Suprapubic skin (tissue), 4 donors: ENCODE measurements around the gene CNTN1.

Experiments used
- EP300 ChIP-seq: sonication (generic); formaldehyde crosslinking; IDR thresholded peaks from one replicate; pipeline ENCODE4 v1.6.1; 2017; ENCODE audit warnings: antibody characterized with exemption
- POLR2AphosphoS5 ChIP-seq, 3 donors: sonication (generic); formaldehyde crosslinking; IDR thresholded peaks; one replicate each; pipeline ENCODE4 v1.6.1; 2017; ENCODE audit warnings: antibody characterized with exemption in 3 of 3
- TF ChIP-seq, protein P1 (sequence below), 2 donors: fragments of 200-600 bp in 1 of 2; fragments of 450-650 bp in 1 of 2; sonication (generic) in 1 of 2; IDR thresholded peaks; one replicate each; pipeline ENCODE4 v1.5.1; 2016 to 2019; ENCODE audit warnings: antibody characterized with exemption in 2 of 2, mild to moderate bottlenecking in 1 of 2, moderate library complexity in 1 of 2

DNA sequence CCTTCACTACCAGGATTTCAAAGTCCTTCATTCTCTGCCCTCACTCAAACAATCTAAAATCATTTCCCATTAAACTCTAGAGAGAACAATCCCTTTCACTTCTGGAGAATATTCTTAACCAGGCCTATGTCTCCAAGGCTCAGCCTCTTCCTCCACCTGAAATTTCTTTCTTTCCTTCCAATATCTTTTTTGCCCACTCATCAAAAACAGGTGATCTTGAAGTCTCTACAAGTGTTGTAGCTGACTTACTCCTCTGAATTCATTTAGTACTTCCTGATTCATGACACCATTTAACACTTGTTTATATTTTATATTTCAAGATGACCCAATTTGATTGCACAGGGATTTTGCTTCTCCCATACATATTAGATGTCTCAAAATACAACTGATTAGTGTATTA is 429.1 kb downstream of the CNTN1 start:
- TF ChIP-seq POLR2AphosphoS5 (IDR thresholded peaks at IDR 0.05) (no peak), EP300 (no peak)
- TF ChIP-seq, protein P1, sequence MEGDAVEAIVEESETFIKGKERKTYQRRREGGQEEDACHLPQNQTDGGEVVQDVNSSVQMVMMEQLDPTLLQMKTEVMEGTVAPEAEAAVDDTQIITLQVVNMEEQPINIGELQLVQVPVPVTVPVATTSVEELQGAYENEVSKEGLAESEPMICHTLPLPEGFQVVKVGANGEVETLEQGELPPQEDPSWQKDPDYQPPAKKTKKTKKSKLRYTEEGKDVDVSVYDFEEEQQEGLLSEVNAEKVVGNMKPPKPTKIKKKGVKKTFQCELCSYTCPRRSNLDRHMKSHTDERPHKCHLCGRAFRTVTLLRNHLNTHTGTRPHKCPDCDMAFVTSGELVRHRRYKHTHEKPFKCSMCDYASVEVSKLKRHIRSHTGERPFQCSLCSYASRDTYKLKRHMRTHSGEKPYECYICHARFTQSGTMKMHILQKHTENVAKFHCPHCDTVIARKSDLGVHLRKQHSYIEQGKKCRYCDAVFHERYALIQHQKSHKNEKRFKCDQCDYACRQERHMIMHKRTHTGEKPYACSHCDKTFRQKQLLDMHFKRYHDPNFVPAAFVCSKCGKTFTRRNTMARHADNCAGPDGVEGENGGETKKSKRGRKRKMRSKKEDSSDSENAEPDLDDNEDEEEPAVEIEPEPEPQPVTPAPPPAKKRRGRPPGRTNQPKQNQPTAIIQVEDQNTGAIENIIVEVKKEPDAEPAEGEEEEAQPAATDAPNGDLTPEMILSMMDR (IDR thresholded peaks at IDR 0.05): no peak
